Esophagus squamous epithelium (tissue), 4 donors: ENCODE results near the gene CD46.

Experiments
- POLR2A ChIP-seq, 4 donors: fragments of 450-650 bp; IDR thresholded peaks; one replicate each; pipeline ENCODE4 v1.6.1; 2017; ENCODE audit warnings: antibody characterized with exemption in 4 of 4, mild to moderate bottlenecking in 4 of 4, moderate library complexity in 3 of 4
- TF ChIP-seq, protein P1 (sequence below), 6 experiments: fragments of 450-650 bp in 4 of 6; fragments of 200-600 bp in 2 of 6; sonication (generic) in 2 of 6; IDR thresholded peaks; one replicate each; pipeline ENCODE4 v1.5.1; 2016 to 2019; ENCODE audit warnings: antibody characterized with exemption in 6 of 6, mild to moderate bottlenecking in 4 of 6, moderate library complexity in 4 of 6

DNA sequence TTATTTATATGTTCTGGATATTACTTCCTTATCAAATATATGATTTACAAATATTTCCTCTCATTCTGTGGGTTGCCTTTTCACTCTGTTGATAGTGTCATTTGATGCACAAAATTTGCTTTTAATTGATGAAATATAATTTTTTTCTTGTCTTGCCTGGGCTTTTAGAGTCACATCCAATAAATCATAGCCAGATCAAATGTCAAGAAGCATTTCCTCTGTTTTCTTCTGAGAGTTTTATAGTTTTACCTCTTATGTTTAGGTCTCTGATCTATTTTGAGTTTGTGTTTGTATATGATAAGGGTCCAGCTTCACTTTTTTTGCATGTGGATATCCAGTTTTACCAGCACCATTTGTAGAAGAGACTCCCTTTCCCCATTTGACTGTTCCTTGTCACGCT is 29.5 kb downstream of the CD46 start:
- TF ChIP-seq, protein P1, sequence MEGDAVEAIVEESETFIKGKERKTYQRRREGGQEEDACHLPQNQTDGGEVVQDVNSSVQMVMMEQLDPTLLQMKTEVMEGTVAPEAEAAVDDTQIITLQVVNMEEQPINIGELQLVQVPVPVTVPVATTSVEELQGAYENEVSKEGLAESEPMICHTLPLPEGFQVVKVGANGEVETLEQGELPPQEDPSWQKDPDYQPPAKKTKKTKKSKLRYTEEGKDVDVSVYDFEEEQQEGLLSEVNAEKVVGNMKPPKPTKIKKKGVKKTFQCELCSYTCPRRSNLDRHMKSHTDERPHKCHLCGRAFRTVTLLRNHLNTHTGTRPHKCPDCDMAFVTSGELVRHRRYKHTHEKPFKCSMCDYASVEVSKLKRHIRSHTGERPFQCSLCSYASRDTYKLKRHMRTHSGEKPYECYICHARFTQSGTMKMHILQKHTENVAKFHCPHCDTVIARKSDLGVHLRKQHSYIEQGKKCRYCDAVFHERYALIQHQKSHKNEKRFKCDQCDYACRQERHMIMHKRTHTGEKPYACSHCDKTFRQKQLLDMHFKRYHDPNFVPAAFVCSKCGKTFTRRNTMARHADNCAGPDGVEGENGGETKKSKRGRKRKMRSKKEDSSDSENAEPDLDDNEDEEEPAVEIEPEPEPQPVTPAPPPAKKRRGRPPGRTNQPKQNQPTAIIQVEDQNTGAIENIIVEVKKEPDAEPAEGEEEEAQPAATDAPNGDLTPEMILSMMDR (IDR thresholded peaks at IDR 0.05), result no peak
- no peak for TF ChIP-seq POLR2A (IDR thresholded peaks at IDR 0.05)
